Measurements from ENCODE around the gene EMSY.

The EMSY gene

GRCh38 chr11:76598426-76598839 is 153.6 kb downstream of the EMSY start:
- no peak for DNase-seq (ENCODE audit: low read depth)

GRCh38 chr11:76599041-76600013 is 154.5 kb downstream of the EMSY start:
- DNase-seq (ENCODE audit: low read depth): no peak

- no peak for DNase-seq (ENCODE audit: low read depth)
Measured at GRCh38 chr11:76600124-76600655, 155.4 kb downstream of the EMSY start.

- no peak for DNase-seq (ENCODE audit: low read depth)
Measured at GRCh38 chr11:76601272-76601671, 156.5 kb downstream of the EMSY start.

GRCh38 chr11:76601724-76602123 is 156.9 kb downstream of the EMSY start:
- DNase-seq (ENCODE audit: low read depth): no peak

GRCh38 chr11:76602431-76602861 is 157.6 kb downstream of the EMSY start:
- DNase-seq (ENCODE audit: low read depth): no peak
